Heart left ventricle (tissue), 16 donors: ENCODE results near the gene ID2. TPM values are rescaled to one million over a fixed set of nuclear protein-coding genes. Genes with fewer than 3 reads are reported as not detected.

Experiments used
- ATAC-seq, 4 donors: fragments of 200-7000 bp; cut with Tn5 transposase; one replicate each; pipeline ENCODE4 v1.9.1; 2020 to 2022; ENCODE audit warnings: moderate library complexity in 4 of 4, mild to moderate bottlenecking in 3 of 4, moderate number of reproducible peaks in 1 of 4
- DNase-seq, 5 donors: peaks; one replicate each; pipeline ENCODE4 v3.0.0-alpha.2; 2020
- H3K27ac ChIP-seq, 12 donors: fragments of 200-600 bp; sonication (generic) in 4 of 12; one replicate each; pipeline versions ENCODE4 v1.5.0 to v1.8.0; 2016 to 2022; ENCODE audit warnings: mild to moderate bottlenecking in 2 of 12
- H3K27me3 ChIP-seq, 9 donors: fragments of 200-600 bp; sonication (generic) in 2 of 9; one replicate each; pipeline versions ENCODE4 v1.5.1 to v1.8.0; 2016 to 2022; ENCODE audit warnings: mild to moderate bottlenecking in 3 of 9
- H3K36me3 ChIP-seq, 9 donors: fragments of 200-600 bp; sonication (generic) in 2 of 9; one replicate each; pipeline versions ENCODE4 v1.5.0 to v1.8.0; 2018 to 2022; ENCODE audit warnings: mild to moderate bottlenecking in 2 of 9
- H3K4me1 ChIP-seq, 12 donors: fragments of 200-600 bp; sonication (generic) in 4 of 12; one replicate each; pipeline versions ENCODE4 v1.5.0 to v1.8.0; 2016 to 2022; ENCODE audit warnings: mild to moderate bottlenecking in 3 of 12
- H3K4me3 ChIP-seq, 12 donors: fragments of 200-600 bp; sonication (generic) in 4 of 12; one replicate each; pipeline versions ENCODE4 v1.5.0 to v1.8.0; 2017 to 2022; ENCODE audit warnings: mild to moderate bottlenecking in 9 of 12, moderate library complexity in 4 of 12
- H3K9me3 ChIP-seq, 12 donors: fragments of 200-600 bp; sonication (generic) in 4 of 12; one replicate each; pipeline versions ENCODE4 v1.5.0 to v1.8.0; 2016 to 2022; ENCODE audit warnings: mild to moderate bottlenecking in 1 of 12
- POLR2A ChIP-seq, 2 donors: fragments of 450-650 bp; IDR thresholded peaks; one replicate each; pipeline ENCODE4 v1.6.1; 2017; ENCODE audit warnings: antibody characterized with exemption in 2 of 2, mild to moderate bottlenecking in 2 of 2, moderate library complexity in 2 of 2
- WGBS, 4 donors: extraction: QIAGEN DNeasy Blood & Tissue Kit in 2 of 4; methylation state at CpG; one replicate each; pipeline versions ENCODE4 v1.1.5 to v1.1.7; 2013 to 2018; 5-methylcytosine and 5-hydroxymethylcytosine counted together
- intact Hi-C, 10 donors: fragments of 100-400 bp; cut with DNase I; formaldehyde crosslinking; loops; one replicate each; pipeline versions ENCODE4 v1.11.1 to v1.14.2; 2022
- polyA plus RNA-seq, 2 donors: library from polyadenylated mRNA; stranded (reverse); fragments of 200-250 nt; gene quantifications; one replicate each; pipeline ENCODE4 v1.2.3, GENCODE V29; 2013
- total RNA-seq, 9 donors: library from RNA; depleted of rRNA in 2 of 9; stranded (reverse); fragments of >200 nt in 2 of 9; fragmentation: NEBNext Ultra II Directional in 3 of 9; extraction: Animal tissue kit (Norgen Biotek cat#: 25700) in 3 of 9; gene quantifications; one replicate each; pipeline versions ENCODE4 v1.1.0 to v1.2.4, GENCODE V29; 2016 to 2023
- TF ChIP-seq, protein P1 (sequence below), 12 donors: fragments of 200-600 bp; sonication (generic) in 4 of 12; IDR thresholded peaks; one replicate each; pipeline versions ENCODE4 v1.5.0 to v1.8.0; 2018 to 2022; ENCODE audit warnings: antibody characterized with exemption in 12 of 12, mild to moderate bottlenecking in 5 of 12
- donor health status: ischemic (EF 13 %, LVEDD 7.1; RV severe dilation, severe dysfunction).
- donor health status: healthy with polysubstance abuse.
- donor health status: DM: no; HTN: yes; CAD: no.
- donor health status: DM: no; HTN: no; CAD: no.
- donor health status: ischemic (EF 25% LVEDD 6.9; RV normal size, moderate dysfunction).
- donor health status: ischemic (EF 25% LVEDD 5.7; RV mildly dilated, moderate dysfunction).
- donor health status: healthy.
- donor health status: DM: yes; HTN: yes; CAD: no.
- donor health status: ischemic (EF 35%, LVEDD 5.7; RV mildly dilated, moderate dysfunction).
- donor health status: nonischemic (EF 11% LVEDD 7.7; RV severe dilation, severe dysfunction).
- donor health status: DM: yes; HTN: yes; CAD: no.
- donor health status: PGD.
- donor health status: ischemic (EF 29% LVEDD 5.4; RV normal size, mild dysfunction).
- donor health status: nonischemic (EF 23%, LVEDD 6.1; RV moderate dilation, normal function).

Gene ID2
- total and polyA plus RNA-seq, 11 donors: 17.3 to 121 (median 44.7) TPM

DNA sequence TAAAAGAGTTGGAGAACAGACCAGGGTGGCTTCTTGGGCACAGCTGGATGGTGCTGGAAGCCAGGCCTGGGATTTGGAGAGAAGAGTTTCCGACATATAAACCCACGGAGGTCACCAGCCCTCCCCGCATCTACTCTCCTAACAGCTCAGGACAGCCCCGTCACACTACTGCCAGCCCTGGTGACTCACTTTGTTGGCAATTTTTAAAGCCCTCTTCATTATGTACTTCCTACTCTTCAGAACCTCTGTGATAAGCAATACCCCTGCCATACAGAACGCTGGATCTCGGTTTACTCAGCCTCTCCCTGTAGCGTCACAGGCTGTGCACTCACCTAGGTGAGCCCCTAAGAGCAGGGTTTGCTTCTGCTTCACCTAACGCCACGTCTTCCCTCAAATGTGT is 48.1 kb downstream of the ID2 start:
- peak overlapping the region in 3 of 12 donors; percentile 1 to 46 (median 28) for H3K27ac ChIP-seq
- DNase-seq: peak in 4 of 5 donors; percentile 54 to 80 (median 66)
- H3K36me3 ChIP-seq: peaks cover 0 to 98% (median 87%) of the 10 kb centered on the region in 9 donors
- peaks cover 0 to 12% (median 0%) of the 10 kb centered on the region in 12 donors for H3K4me1 ChIP-seq
- intact Hi-C loops: no loop called here
- no peak overlapping the region for H3K4me3 ChIP-seq
- WGBS, 4 donors: 53 to 70% (median 62%) methylated on average over 9 of the region's 9 CpGs
- no peaks in the 10 kb centered on the region for H3K27me3 ChIP-seq
- no peaks in the 10 kb centered on the region for H3K9me3 ChIP-seq
- TF ChIP-seq, protein P1, sequence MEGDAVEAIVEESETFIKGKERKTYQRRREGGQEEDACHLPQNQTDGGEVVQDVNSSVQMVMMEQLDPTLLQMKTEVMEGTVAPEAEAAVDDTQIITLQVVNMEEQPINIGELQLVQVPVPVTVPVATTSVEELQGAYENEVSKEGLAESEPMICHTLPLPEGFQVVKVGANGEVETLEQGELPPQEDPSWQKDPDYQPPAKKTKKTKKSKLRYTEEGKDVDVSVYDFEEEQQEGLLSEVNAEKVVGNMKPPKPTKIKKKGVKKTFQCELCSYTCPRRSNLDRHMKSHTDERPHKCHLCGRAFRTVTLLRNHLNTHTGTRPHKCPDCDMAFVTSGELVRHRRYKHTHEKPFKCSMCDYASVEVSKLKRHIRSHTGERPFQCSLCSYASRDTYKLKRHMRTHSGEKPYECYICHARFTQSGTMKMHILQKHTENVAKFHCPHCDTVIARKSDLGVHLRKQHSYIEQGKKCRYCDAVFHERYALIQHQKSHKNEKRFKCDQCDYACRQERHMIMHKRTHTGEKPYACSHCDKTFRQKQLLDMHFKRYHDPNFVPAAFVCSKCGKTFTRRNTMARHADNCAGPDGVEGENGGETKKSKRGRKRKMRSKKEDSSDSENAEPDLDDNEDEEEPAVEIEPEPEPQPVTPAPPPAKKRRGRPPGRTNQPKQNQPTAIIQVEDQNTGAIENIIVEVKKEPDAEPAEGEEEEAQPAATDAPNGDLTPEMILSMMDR (IDR thresholded peaks at IDR 0.05): no peak
- no peak for TF ChIP-seq POLR2A (IDR thresholded peaks at IDR 0.05)
- peak; percentile 96 to 99 (median 98) for ATAC-seq

DNA sequence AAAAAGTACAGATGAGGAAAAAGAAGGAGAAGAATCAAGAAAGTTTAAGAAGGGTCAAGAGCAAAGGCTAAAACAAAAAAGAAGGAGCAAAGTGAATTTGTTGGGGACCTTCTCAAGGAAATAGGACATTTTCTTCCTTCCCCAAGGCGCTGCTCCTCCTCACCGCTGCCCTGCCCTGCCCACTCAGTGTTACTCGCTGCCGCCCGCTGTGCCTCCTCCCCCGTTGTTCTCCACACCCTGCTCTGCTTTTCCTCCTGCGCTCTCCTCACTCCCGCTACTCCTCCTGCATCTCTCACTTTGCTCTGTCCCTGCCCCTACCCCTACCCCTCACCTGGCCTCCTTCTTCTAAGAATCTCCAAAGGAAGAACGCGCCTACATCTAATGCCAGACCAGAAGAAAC is 50.7 kb downstream of the ID2 start:
- Histone ChIP-seq H3K9me3 (no peaks in the 10 kb centered on the region), H3K36me3 (peaks cover 0 to 100% (median 100%) of the 10 kb centered on the region in 9 donors), H3K4me1 (peaks cover 0 to 12% (median 0%) of the 10 kb centered on the region in 12 donors), H3K27me3 (no peaks in the 10 kb centered on the region), H3K27ac (no peak overlapping the region), H3K4me3 (no peak overlapping the region)
- 95 to 98% (median 97%) methylated on average over 10 of the region's 10 CpGs for WGBS, 4 donors
- ATAC-seq: no peak
- TF ChIP-seq POLR2A (IDR thresholded peaks at IDR 0.05): no peak
- intact Hi-C loops: no loop called here
- no peak for DNase-seq

Other genes with a start within 250 kb of the ID2 start
- 100 to 1,000 TPM in 1 of 9 donors, 10 to 100 TPM in 8; 56.5 to 108 (median 80.2) TPM for gene KIDINS220, start 155.6 kb downstream of the ID2 start, total RNA-seq
- 10 to 100 TPM; 22.7 to 38.4 TPM for gene KIDINS220, start 155.6 kb downstream of the ID2 start, polyA plus RNA-seq